Vagina (tissue), 2 donors: ENCODE results near the gene MAP1LC3B2. TPM values are rescaled to one million over a fixed set of nuclear protein-coding genes. Genes with fewer than 3 reads are reported as not detected.

Experiments
- DNase-seq, 2 donors: peaks; one replicate each; pipeline ENCODE4 v3.0.0-alpha.2; 2017; ENCODE audit errors: extremely low spot score in 2 of 2
- H3K27ac ChIP-seq: fragments of 200-600 bp; sonication (generic); one replicate; pipeline ENCODE4 v1.5.1; 2019
- H3K27me3 ChIP-seq: fragments of 200-600 bp; sonication (generic); one replicate; pipeline ENCODE4 v1.5.1; 2019
- H3K36me3 ChIP-seq, 2 donors: fragments of 200-600 bp; sonication (generic); one replicate each; pipeline ENCODE4 v1.5.1; 2017 to 2019
- H3K4me1 ChIP-seq: fragments of 200-600 bp; sonication (generic); one replicate; pipeline ENCODE4 v1.5.1; 2019
- H3K4me3 ChIP-seq, 2 donors: fragments of 200-600 bp; sonication (generic); 1 replicate in 1 of 2; 2 replicates in 1 of 2; pipeline ENCODE4 v1.5.1; 2016 to 2019
- H3K9me3 ChIP-seq: fragments of 200-600 bp; sonication (generic); one replicate; pipeline ENCODE4 v1.5.1; 2019
- POLR2A ChIP-seq, 2 donors: fragments of 450-650 bp; IDR thresholded peaks; one replicate each; pipeline ENCODE4 v1.6.1; 2017; ENCODE audit warnings: antibody characterized with exemption in 2 of 2, mild to moderate bottlenecking in 2 of 2, moderate library complexity in 2 of 2
- POLR2AphosphoS5 ChIP-seq, 2 donors: sonication (generic); formaldehyde crosslinking; IDR thresholded peaks; one replicate each; pipeline ENCODE4 v1.9.0; 2017; ENCODE audit warnings: antibody characterized with exemption in 2 of 2, mild to moderate bottlenecking in 2 of 2, low read depth in 1 of 2; ENCODE audit not compliant: insufficient read depth in 1 of 2
- intact Hi-C: fragments of 100-400 bp; cut with DNase I; formaldehyde crosslinking; loops from one replicate; pipeline ENCODE4 v1.15.1; 2023
- total RNA-seq: library from RNA; depleted of rRNA; stranded (reverse); fragments of >200 nt; gene quantifications from one replicate; pipeline ENCODE4 v1.2.3, GENCODE V29; 2016
- TF ChIP-seq, protein P1 (sequence below), 3 experiments: fragments of 450-650 bp in 2 of 3; fragments of 200-600 bp in 1 of 3; sonication (generic) in 1 of 3; IDR thresholded peaks; one replicate each; pipeline ENCODE4 v1.5.1; 2017 to 2019; ENCODE audit warnings: antibody characterized with exemption in 3 of 3, mild to moderate bottlenecking in 2 of 3, moderate library complexity in 2 of 3

Gene MAP1LC3B2
- total RNA-seq, 1 donor from 2014 or later: not detected

DNA sequence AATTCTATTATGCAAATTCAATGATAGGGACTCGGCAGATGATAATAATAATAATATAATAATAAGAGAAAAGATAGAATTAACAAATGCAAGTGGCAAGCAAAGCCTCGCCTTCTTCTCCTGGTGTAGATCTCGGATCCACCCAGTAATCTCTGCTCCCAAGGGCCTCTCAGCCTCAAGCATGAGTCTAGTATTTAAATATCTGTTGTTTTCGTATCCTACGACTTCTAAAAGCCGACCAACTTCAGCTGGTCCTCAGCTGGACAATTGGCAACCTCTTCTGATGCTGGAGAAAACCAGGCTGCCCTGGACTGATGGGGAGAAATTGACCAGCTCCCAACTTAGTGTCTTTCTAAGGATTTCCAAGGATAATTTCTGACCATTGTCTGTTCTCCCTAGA, 14.0 kb upstream of the MAP1LC3B2 start:
- TF ChIP-seq, protein P1, sequence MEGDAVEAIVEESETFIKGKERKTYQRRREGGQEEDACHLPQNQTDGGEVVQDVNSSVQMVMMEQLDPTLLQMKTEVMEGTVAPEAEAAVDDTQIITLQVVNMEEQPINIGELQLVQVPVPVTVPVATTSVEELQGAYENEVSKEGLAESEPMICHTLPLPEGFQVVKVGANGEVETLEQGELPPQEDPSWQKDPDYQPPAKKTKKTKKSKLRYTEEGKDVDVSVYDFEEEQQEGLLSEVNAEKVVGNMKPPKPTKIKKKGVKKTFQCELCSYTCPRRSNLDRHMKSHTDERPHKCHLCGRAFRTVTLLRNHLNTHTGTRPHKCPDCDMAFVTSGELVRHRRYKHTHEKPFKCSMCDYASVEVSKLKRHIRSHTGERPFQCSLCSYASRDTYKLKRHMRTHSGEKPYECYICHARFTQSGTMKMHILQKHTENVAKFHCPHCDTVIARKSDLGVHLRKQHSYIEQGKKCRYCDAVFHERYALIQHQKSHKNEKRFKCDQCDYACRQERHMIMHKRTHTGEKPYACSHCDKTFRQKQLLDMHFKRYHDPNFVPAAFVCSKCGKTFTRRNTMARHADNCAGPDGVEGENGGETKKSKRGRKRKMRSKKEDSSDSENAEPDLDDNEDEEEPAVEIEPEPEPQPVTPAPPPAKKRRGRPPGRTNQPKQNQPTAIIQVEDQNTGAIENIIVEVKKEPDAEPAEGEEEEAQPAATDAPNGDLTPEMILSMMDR (IDR thresholded peaks at IDR 0.05): no peak
- TF ChIP-seq POLR2A (IDR thresholded peaks at IDR 0.05) (no peak), POLR2AphosphoS5 (IDR thresholded peaks at IDR 0.05; ENCODE audit: insufficient read depth in 1 of 2, low read depth in 1 of 2) (no peak)
- Histone ChIP-seq H3K4me3 (no peak overlapping the region), H3K27me3 (no peaks in the 10 kb centered on the region), H3K9me3 (no peaks in the 10 kb centered on the region), H3K4me1 (peaks cover 5% of the 10 kb centered on the region), H3K36me3 (no peaks in the 10 kb centered on the region), H3K27ac (no peak overlapping the region)
- intact Hi-C loops: loop anchor here (10.0 kb wide), 1 partner anchor 120 kb away; no protein-coding TSS in a partner anchor
- no peak for DNase-seq

DNA sequence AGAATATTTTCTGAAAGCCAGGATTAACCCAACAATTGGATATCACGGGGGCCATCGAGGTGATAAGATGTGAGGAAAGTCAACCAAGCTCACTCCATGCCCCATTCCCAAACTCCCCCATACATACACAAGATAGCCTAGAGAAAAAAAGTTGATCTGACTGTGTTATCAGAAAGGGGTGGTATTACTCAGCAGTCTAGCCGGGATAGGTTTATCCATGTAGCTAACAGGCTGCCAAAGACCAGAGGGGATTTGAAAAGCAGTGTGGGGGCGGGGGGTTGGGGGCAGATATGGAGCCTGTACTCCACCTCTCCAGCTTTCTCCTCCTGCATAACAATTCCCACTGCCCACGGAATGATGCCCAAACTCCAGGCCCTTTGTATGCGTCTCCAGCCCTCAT, 13.2 kb upstream of the MAP1LC3B2 start:
- TF ChIP-seq POLR2A (IDR thresholded peaks at IDR 0.05) (no peak), POLR2AphosphoS5 (IDR thresholded peaks at IDR 0.05; ENCODE audit: insufficient read depth in 1 of 2, low read depth in 1 of 2) (no peak)
- TF ChIP-seq, protein P1 (IDR thresholded peaks at IDR 0.05): no peak
- no peaks in the 10 kb centered on the region for H3K4me1 ChIP-seq
- H3K4me3 ChIP-seq: no peak overlapping the region
- H3K9me3 ChIP-seq: no peaks in the 10 kb centered on the region
- H3K27me3 ChIP-seq: no peaks in the 10 kb centered on the region
- intact Hi-C loops: loop anchor here (10.0 kb wide), 1 partner anchor 121 kb away; no protein-coding TSS in a partner anchor
- DNase-seq: no peak
- no peak overlapping the region for H3K27ac ChIP-seq
- no peaks in the 10 kb centered on the region for H3K36me3 ChIP-seq

DNA sequence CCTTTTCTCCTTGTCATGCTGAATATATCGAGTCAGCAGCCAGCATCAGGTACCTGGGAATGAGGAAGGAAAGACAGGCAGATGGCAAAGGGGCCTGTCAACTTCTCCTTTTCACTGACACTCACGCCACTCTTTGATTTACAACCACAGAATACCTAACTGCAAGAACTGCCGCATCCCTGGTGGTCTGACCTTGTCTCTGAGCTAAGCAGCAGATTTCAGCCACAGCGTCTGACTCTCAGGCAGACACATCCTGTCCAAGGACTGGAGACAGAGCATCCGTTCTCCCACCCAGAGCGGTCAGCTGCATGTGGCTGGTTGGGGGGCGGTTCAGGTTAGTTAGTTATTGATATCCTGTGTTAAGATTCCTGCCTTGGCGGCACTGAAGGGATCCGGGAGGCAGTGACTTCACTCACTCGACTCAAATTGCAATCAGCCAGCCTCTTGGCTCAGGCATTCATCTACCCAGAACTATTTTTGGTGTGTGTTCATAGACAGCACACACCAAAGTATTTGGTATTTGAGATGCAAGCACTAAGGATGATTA, 11.2 kb upstream of the MAP1LC3B2 start:
- no peaks in the 10 kb centered on the region for H3K4me1 ChIP-seq
- H3K9me3 ChIP-seq: no peaks in the 10 kb centered on the region

DNA sequence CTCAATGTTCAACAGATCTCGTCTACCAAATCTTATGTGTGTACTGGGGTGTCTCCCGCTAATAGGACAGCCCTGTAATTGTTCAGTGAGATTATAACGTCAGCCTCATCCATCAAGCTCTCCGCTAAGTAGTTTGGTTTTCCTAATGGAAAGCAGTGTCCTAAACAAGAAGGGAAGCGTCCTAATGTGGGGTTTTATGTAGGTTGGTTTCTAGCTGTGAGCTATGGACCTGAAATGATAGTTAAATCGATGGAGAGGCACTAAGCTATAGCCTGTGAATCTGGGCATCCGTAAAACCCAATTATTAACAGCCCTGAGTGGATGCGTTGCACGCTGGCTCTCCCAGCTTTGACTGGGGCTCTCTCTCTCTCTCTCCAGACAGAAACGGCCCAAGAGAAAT, 9.2 kb upstream of the MAP1LC3B2 start:
- Histone ChIP-seq H3K4me3 (no peak overlapping the region), H3K4me1 (no peaks in the 10 kb centered on the region), H3K9me3 (no peaks in the 10 kb centered on the region), H3K36me3 (no peaks in the 10 kb centered on the region), H3K27ac (no peak overlapping the region), H3K27me3 (no peaks in the 10 kb centered on the region)
- TF ChIP-seq, protein P1 (IDR thresholded peaks at IDR 0.05): no peak
- TF ChIP-seq POLR2A (IDR thresholded peaks at IDR 0.05) (no peak), POLR2AphosphoS5 (IDR thresholded peaks at IDR 0.05; ENCODE audit: insufficient read depth in 1 of 2, low read depth in 1 of 2) (no peak)
- no peak for DNase-seq
- intact Hi-C loops: loop anchor here (10.0 kb wide), 1 partner anchor 125 kb away; no protein-coding TSS in a partner anchor

More for the DNA sequence above, 11.2 kb upstream of the MAP1LC3B2 start:
- Histone ChIP-seq H3K4me3 (no peak overlapping the region), H3K27me3 (no peaks in the 10 kb centered on the region), H3K27ac (no peak overlapping the region), H3K36me3 (no peaks in the 10 kb centered on the region)
- TF ChIP-seq, protein P1 (IDR thresholded peaks at IDR 0.05): no peak
- intact Hi-C loops: loop anchor here (10.0 kb wide), 1 partner anchor 123 kb away; no protein-coding TSS in a partner anchor
- DNase-seq: no peak

DNA sequence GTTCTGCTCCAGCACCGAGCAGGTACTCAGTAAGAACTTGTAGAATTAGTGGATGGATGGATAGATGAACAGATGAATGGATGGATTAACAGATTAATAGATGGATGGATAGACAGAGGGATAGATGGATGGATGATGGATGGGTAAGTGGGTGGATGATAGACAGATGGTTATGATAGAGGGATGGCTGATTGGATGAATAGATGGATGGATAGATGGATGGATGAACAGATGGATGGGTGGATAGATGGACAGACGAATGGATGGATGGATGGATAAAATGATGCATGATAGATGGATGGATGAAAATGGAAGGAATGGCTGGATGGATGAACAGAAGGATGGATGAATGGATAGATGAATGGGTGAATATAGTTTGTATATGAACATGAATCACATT, 8.0 kb upstream of the MAP1LC3B2 start:
- TF ChIP-seq POLR2AphosphoS5 (IDR thresholded peaks at IDR 0.05; ENCODE audit: insufficient read depth in 1 of 2, low read depth in 1 of 2): no peak
- TF ChIP-seq POLR2A (IDR thresholded peaks at IDR 0.05): no peak
- TF ChIP-seq, protein P1 (IDR thresholded peaks at IDR 0.05): no peak
- no peak overlapping the region for H3K4me3 ChIP-seq
- H3K27me3 ChIP-seq: no peaks in the 10 kb centered on the region
- H3K9me3 ChIP-seq: no peaks in the 10 kb centered on the region
- intact Hi-C loops: no loop called here
- no peaks in the 10 kb centered on the region for H3K4me1 ChIP-seq
- H3K36me3 ChIP-seq: no peaks in the 10 kb centered on the region
- DNase-seq: no peak
- no peak overlapping the region for H3K27ac ChIP-seq
